Endothelial cell (in vitro differentiated cells): ENCODE results near the gene TXNDC2. TPM values are rescaled to one million over a fixed set of nuclear protein-coding genes. Genes with fewer than 3 reads are reported as not detected.

Experiments
- DNase-seq: peaks from one replicate; pipeline ENCODE4 v3.0.0; 2021; ENCODE audit warnings: low spot score
- H3K27ac Mint-ChIP-seq: one replicate; pipeline ENCODE4 v1.8.0; 2021; ENCODE audit warnings: mixed read lengths, inconsistent platforms; ENCODE audit not compliant: unreplicated experiment
- H3K27me3 Mint-ChIP-seq: one replicate; pipeline ENCODE4 v1.8.0; 2021; ENCODE audit warnings: mild to moderate bottlenecking, moderate library complexity, mixed read lengths, inconsistent platforms; ENCODE audit not compliant: unreplicated experiment
- H3K36me3 Mint-ChIP-seq: one replicate; pipeline ENCODE4 v1.8.0; 2021; ENCODE audit warnings: mild to moderate bottlenecking, low read depth, mixed read lengths, inconsistent platforms; ENCODE audit not compliant: unreplicated experiment
- H3K4me1 Mint-ChIP-seq: one replicate; pipeline ENCODE4 v1.8.0; 2021; ENCODE audit warnings: mild to moderate bottlenecking, mixed read lengths, inconsistent platforms; ENCODE audit not compliant: unreplicated experiment
- H3K4me3 Mint-ChIP-seq: one replicate; pipeline ENCODE4 v1.8.0; 2021; ENCODE audit warnings: mild to moderate bottlenecking, mixed read lengths, inconsistent platforms; ENCODE audit not compliant: unreplicated experiment
- H3K9me3 Mint-ChIP-seq: one replicate; pipeline ENCODE4 v1.8.0; 2021; ENCODE audit warnings: mixed read lengths, inconsistent platforms; ENCODE audit not compliant: unreplicated experiment
- CTCF ChIP-seq: fragments of 200-600 bp; sonication (generic); IDR thresholded peaks from one replicate; pipeline ENCODE4 v1.5.0; 2021; ENCODE audit warnings: antibody characterized with exemption; ENCODE audit not compliant: unreplicated experiment
- total RNA-seq: library from RNA; stranded (reverse); fragmentation: NEBNext Ultra II Directional; extraction: Animal tissue kit (Norgen Biotek cat#: 25700); gene quantifications from one replicate; pipeline ENCODE4 v1.2.1, GENCODE V29; 2021; ENCODE audit not compliant: unreplicated experiment

The TXNDC2 gene
- total RNA-seq, 1 donor from 2014 or later = not detected

- H3K4me3 Mint-ChIP-seq = no peak overlapping the region
- H3K4me1 Mint-ChIP-seq = peaks cover 26% of the 10 kb centered on the region
- peaks cover 7% of the 10 kb centered on the region for H3K27me3 Mint-ChIP-seq
- no peak overlapping the region for H3K27ac Mint-ChIP-seq
- no peaks in the 10 kb centered on the region for H3K9me3 Mint-ChIP-seq
- no peak for DNase-seq
- peaks cover 12% of the 10 kb centered on the region for H3K36me3 Mint-ChIP-seq
- TF ChIP-seq CTCF = no peak
These were observed 32.4 kb downstream of the TXNDC2 start for GRCh38 chr18:9918016-9918680.

GRCh38 chr18:9919564-9920232 lies 33.9 kb downstream of the TXNDC2 start:
- DNase-seq = no peak
- Mint-ChIP-seq H3K4me3 (no peak overlapping the region), H3K27me3 (peaks cover 5% of the 10 kb centered on the region), H3K4me1 (peaks cover 31% of the 10 kb centered on the region), H3K9me3 (no peaks in the 10 kb centered on the region), H3K36me3 (peaks cover 10% of the 10 kb centered on the region), H3K27ac (no peak overlapping the region)
- TF ChIP-seq CTCF = no peak

GRCh38 chr18:9922592-9923311 lies 37.0 kb downstream of the TXNDC2 start:
- H3K4me1 Mint-ChIP-seq = peaks cover 38% of the 10 kb centered on the region
- DNase-seq = no peak
- H3K4me3 Mint-ChIP-seq = no peak overlapping the region
- H3K9me3 Mint-ChIP-seq = no peaks in the 10 kb centered on the region
- H3K27ac Mint-ChIP-seq = peak overlapping the region; percentile 73
- H3K36me3 Mint-ChIP-seq = no peaks in the 10 kb centered on the region
- H3K27me3 Mint-ChIP-seq = no peaks in the 10 kb centered on the region
- no peak for TF ChIP-seq CTCF

GRCh38 chr18:9924371-9924943 lies 38.7 kb downstream of the TXNDC2 start:
- no peak for DNase-seq
- no peak overlapping the region for H3K4me3 Mint-ChIP-seq
- TF ChIP-seq CTCF = no peak
- H3K27me3 Mint-ChIP-seq = no peaks in the 10 kb centered on the region
- H3K27ac Mint-ChIP-seq = peak overlapping the region; percentile 55
- H3K9me3 Mint-ChIP-seq = no peaks in the 10 kb centered on the region
- H3K4me1 Mint-ChIP-seq = peaks cover 50% of the 10 kb centered on the region
- H3K36me3 Mint-ChIP-seq = no peaks in the 10 kb centered on the region
